HG02884 (cell line): ENCODE measurements around the gene PRKAA1.
A peak's percentile ranks its signal among the peaks of the same experiment; 100 is the strongest.

Experiments
- ATAC-seq: cut with Tn5 transposase; IDR thresholded peaks from one replicate; pipeline ENCODE4 v1.9.1; 2021; ENCODE audit warnings: mild to moderate bottlenecking, moderate library complexity; ENCODE audit not compliant: unreplicated experiment

PRKAA1 gene

DNA sequence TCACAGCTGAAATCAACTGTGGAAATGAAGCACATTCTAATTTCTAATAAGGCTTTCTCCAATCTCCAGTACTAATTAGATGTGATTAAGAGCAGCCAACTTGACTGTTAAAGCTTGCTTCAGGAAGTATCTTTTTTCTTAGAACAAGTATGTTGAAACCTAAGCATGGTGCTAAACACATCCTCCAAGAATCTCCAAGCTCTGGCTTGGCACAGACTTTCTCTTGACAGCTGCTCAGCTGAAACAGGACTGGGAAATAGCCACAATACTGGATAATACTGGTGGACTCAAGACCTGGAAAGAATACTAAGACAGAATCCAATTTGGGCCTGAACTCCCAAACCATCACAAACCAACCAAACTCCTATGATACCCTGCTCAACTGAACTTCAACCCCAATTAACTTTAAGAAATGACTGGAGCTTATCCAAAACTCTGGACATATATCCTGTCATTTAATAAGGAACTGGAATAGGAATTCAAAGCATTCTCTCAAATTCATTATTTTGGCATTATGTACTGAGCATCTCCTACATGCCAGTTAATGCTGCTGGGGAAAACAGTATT lies 16.2 kb downstream of the PRKAA1 start:
- no peak for ATAC-seq

- ATAC-seq, result no peak
Observed at GRCh38 chr5:40780858-40781257, 17.3 kb downstream of the PRKAA1 start.

DNA sequence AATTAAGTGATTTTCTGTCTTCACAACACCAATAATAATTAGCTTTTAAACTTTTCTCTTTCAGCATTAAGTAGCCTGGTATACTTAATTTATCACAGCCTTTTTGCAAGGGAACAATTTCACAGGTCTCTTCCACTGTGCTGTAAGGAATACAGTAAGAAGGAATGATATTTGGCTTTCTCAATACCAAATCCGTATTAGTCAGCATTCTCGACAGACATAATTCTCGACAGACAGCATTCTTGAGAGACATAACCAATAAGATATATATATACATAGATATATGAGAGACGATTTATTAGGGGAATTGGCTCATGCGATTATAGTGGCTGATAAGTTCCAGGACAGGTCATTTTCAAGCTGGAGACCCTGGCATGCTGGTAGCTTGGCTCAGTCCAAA lies 18.0 kb downstream of the PRKAA1 start:
- no peak for ATAC-seq

DNA sequence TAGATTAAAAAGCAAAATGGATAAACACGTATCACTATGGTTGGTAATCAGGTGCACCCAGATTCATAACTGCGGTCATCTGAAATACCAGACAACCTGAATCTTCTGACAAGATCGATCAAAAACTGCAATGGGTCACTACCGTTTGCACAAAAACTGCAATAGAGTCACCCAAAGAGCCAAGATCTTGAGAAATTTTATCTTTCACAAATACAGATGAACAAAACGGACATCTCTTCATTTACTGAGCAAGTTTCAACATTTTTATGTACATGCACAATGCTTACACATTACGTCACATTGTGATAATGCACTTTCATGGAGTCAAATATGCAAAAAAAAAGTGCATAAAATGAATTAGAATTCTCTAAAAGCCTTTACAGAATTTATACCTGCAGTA lies 18.6 kb downstream of the PRKAA1 start:
- no peak for ATAC-seq

GRCh38 chr5:40778133-40778532 lies 20.0 kb downstream of the PRKAA1 start:
- no peak for ATAC-seq

DNA sequence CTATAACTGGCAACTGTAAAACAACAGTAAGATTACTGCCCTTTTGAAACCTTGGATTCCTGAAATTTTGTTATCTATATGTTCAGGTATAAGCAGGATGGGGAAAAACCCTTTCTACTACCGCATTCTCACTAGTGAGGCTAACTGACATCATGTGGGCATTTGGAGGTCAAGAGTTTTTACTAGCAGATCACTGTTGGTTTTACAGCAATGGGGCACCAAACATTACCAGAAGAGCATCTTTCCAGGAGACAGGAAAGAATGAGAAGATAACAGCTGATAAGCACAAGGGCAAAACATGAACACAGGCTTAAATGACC lies 21.6 kb downstream of the PRKAA1 start:
- ATAC-seq, result no peak

GRCh38 chr5:40775846-40776657 lies 22.1 kb downstream of the PRKAA1 start:
- no peak for ATAC-seq

DNA sequence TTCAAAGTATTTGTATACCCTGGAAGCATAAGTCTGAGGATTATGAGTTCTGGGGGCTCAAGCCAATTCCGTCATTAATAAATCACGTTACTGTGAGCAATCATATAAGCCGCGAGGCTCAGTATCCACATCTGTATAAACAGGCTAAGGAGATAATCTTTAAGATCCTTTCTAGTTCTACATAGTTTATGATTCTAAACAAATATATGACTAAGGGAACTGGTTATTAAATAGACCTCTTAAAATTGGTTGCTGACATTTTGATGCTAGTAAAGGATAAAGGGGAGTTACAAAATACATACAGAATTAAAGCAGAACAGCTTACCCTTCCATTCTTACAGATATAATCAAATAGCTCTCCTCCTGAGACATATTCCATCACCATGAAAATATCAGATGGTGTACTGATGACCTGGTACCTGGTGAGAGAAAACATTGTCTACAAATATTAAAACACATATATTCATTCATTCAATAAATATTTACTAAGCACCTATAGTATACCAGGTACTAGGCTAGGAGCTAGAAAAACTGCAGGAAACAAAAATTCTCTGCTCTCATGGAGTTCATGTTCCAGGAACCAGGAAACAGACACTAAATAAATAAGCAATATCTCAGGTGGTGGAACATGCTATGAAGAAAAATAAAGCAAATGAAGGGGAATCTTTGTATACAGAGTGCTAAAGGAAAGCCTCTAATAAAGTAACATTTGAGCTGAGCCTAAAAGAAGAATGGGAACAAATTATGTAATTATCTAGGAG lies 22.9 kb downstream of the PRKAA1 start:
- ATAC-seq, result no peak

GRCh38 chr5:40774623-40775022 lies 23.6 kb downstream of the PRKAA1 start:
- no peak for ATAC-seq

DNA sequence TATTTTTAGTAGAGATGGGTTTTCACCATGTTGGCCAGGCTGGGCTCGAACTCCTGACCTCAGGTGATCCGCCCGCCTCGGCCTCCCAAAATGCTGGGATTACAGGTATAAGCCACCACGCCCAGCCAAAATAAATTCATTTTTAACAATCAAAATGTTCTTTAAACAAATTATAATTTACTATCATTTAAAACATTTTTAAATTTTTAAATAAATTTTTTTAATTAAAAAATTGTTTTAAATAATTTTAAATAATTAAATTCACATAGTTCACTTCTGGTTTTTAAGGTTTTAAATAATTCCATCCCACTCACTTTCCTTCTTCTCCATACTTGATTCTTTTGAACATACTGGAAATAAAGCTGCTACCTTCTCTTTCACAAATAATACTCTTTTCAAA lies 27.4 kb downstream of the PRKAA1 start:
- ATAC-seq, result no peak

DNA sequence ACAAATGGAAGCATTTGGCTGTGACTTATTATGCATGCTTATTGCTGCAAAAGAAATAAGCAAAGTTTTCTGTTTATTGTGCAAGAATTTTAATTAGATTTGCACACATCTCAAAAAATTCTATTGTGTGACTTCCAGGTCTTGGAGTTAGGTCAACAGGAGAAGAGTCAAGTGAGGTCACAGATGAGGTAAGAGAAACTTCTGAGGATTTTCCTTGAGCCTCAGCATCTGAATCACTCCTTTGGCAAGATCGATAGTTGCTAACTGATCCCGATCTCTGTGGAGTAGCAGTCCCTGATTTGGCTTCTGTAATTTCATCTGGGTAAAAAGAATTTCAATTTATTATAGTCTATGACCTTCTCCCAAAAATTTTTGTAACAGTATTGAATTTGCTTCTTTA lies 35.5 kb downstream of the PRKAA1 start:
- no peak for ATAC-seq

GRCh38 chr5:40757400-40757799 lies 40.8 kb downstream of the PRKAA1 start:
- ATAC-seq, result no peak

- ATAC-seq, result peak; percentile 74
Observed at GRCh38 chr5:40755407-40756365, 42.5 kb downstream of the PRKAA1 start, which contains the start of gene TTC33. TTC33 (minus strand) TSS chr5:40755961; CDS start chr5:40747018, 8,943 bp downstream.

DNA sequence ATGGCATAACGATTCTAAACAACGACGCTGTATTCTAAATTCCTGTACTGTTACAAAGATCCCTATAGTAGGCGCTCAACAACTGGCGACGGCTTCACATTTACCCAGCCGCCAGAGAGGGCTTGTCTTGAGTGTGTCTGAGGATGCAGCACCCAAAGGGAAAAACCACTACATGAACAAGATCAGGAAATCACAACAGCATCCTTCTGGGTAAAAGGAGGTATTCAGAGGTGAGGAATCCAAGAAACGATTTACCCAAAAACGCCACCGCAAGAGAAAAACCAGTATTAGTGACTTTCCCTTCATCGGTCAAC lies 43.1 kb downstream of the PRKAA1 start:
- peak; percentile 80 for ATAC-seq

- peak; percentile 25 for ATAC-seq
Observed at GRCh38 chr5:40754381-40755092, 43.6 kb downstream of the PRKAA1 start.

GRCh38 chr5:40746703-40747102 lies 51.5 kb downstream of the PRKAA1 start:
- no peak for ATAC-seq

DNA sequence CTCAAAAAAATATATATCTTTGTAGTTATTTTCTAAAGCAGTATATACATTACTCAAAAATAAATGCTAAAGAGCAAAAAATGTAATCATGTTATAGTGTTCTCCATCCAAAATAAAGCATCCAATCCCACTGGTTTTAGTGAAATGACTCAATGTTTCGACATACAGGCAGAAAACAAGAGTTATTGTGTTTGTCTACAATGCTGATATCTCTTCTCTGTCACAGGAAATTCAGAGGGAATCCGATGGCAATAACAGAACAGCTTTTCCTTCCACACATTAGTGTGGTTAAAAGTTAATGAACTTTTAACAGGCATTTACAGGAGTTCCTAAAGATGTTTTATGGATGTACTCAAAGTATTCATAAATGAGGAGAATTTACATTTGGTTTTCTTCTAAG lies 54.4 kb downstream of the PRKAA1 start:
- no peak for ATAC-seq

DNA sequence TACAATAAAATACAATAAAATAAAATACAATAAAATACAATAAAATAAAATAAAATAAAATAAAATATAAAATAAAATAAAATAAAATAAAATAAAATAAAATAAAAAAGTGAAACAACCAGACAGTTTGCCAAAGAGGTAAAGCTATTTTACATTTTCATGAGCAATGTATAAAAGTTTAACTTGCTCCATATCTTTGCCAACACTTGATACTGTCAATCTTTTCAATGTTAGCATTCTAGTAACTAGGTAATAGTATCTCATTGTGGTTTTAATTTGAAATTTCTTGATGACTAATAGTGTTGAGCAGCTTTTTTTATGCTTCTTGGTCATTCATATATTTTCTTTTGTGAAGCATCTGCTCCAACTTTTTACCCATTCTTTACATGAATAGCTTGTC lies 59.7 kb downstream of the PRKAA1 start:
- no peak for ATAC-seq

DNA sequence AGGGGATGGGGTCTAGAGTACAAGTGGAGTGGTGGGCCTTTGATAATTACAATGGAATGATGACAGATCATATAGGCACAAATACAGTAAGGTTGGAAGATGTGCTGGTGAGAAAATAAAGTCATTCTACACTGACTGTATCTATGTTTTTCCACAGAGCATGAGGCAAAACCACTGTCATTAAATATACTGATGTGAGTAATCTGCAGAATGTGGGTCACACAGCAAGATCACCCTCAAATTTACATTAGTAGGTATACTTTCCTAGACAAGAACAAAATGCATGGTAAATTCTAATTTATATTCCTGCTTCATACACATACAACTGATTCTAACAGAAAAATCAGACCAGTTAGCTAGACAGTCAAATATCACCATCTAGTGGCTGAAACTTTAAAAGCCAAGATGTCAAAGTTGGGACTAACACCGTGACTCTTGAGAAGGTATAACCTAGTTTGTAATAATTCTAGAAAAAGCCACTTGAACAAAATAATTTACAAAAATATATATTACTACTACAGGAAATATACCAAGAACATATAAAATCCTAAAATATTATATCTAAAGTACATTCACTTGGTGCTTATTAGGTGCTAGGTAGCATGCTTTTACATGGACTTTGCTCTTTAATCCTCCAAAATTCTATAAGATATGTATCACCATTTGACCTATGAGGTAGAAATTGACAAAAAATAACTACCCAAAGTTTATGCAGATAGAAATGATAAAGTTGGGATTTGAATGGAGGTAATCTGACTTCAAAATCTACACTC lies 61.9 kb downstream of the PRKAA1 start:
- ATAC-seq, result peak; percentile 70

- no peak for ATAC-seq
Observed at GRCh38 chr5:40735609-40736008, 62.6 kb downstream of the PRKAA1 start.
